ENCODE results near the gene PEX11G. TPM values are rescaled to one million over a fixed set of nuclear protein-coding genes. Genes with fewer than 3 reads are reported as not detected.

Gene PEX11G
- polyA plus RNA-seq, 1 donor from 2014 or later, result 1.3 TPM

DNA sequence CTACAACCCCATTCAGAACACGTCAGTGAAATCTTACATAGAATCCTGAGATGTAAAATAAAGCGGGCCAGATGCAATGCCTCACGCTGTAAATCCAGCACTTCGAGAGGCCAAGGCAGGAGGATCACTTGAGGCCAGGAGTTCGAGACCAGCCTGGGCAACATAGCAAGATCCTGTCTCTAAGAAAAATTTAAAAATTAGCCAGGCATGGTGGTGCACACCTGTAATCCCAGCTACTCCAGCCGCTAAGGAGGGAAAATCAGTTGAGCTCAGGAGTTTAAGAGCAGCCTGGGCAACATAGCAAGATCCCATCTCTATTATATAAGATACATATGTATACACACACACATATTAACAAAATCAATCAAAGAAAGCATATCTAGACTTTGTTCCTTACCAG, 41.2 kb downstream of the PEX11G start:
- Histone ChIP-seq H3K4me3 (ENCODE audit: low read length) (no peak overlapping the region), H3K27ac (ENCODE audit: low read length) (no peak overlapping the region), H3K36me3 (ENCODE audit: insufficient read depth, low read length) (peaks cover 13% of the 10 kb centered on the region), H4K20me1 (ENCODE audit: insufficient read depth) (no peaks in the 10 kb centered on the region), H3F3A (ENCODE audit: insufficient read depth, low read length, poor library complexity, severe bottlenecking) (no peaks in the 10 kb centered on the region), H3K9me2 (ENCODE audit: insufficient read depth, low read length) (no peaks in the 10 kb centered on the region), H3K27me3 (ENCODE audit: insufficient read depth, low read depth, low read length) (no peaks in the 10 kb centered on the region), H3K4me2 (ENCODE audit: low read length) (no peak overlapping the region), H2AFZ (ENCODE audit: low read depth, low read length) (no peak overlapping the region), H3K9ac (ENCODE audit: low read length) (no peak overlapping the region), H3K9me3 (ENCODE audit: low read length) (peaks cover 17% of the 10 kb centered on the region), H3K79me2 (replicated peaks; ENCODE audit: insufficient read depth, low read length) (no peaks in the 10 kb centered on the region)
- no peak for TF ChIP-seq TAF1 (IDR thresholded peaks at IDR 0.05; ENCODE audit: low read depth)
- TF ChIP-seq EP300 (conservative IDR thresholded peaks at IDR 0.05; ENCODE audit: poor library complexity, severe bottlenecking), result no peak
- TF ChIP-seq, protein P1, sequence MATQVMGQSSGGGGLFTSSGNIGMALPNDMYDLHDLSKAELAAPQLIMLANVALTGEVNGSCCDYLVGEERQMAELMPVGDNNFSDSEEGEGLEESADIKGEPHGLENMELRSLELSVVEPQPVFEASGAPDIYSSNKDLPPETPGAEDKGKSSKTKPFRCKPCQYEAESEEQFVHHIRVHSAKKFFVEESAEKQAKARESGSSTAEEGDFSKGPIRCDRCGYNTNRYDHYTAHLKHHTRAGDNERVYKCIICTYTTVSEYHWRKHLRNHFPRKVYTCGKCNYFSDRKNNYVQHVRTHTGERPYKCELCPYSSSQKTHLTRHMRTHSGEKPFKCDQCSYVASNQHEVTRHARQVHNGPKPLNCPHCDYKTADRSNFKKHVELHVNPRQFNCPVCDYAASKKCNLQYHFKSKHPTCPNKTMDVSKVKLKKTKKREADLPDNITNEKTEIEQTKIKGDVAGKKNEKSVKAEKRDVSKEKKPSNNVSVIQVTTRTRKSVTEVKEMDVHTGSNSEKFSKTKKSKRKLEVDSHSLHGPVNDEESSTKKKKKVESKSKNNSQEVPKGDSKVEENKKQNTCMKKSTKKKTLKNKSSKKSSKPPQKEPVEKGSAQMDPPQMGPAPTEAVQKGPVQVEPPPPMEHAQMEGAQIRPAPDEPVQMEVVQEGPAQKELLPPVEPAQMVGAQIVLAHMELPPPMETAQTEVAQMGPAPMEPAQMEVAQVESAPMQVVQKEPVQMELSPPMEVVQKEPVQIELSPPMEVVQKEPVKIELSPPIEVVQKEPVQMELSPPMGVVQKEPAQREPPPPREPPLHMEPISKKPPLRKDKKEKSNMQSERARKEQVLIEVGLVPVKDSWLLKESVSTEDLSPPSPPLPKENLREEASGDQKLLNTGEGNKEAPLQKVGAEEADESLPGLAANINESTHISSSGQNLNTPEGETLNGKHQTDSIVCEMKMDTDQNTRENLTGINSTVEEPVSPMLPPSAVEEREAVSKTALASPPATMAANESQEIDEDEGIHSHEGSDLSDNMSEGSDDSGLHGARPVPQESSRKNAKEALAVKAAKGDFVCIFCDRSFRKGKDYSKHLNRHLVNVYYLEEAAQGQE (IDR thresholded peaks at IDR 0.05; ENCODE audit: borderline replicate concordance), result no peak
- TF ChIP-seq POLR2AphosphoS5 (IDR thresholded peaks at IDR 0.05), result no peak

DNA sequence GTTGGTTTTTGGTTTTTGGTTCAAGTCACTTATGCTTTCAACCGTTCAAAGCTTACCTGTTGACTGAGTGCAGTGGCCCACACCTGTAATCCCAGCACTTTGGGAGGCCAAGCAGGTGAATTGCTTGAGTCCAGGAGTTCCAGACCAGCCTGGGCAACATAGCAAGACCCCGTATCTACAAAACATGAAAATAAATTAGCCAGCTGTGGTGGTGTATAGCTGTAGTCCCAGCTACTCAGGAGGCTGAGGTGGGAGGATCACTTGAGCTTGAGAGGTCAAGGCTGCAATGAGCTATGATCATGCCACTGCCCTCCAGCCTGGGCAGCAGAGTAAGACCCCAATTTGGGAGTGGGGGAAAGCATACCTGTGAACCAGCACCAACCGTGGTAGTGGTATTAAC, 43.7 kb downstream of the PEX11G start:
- no peak for TF ChIP-seq POLR2AphosphoS5 (IDR thresholded peaks at IDR 0.05)
- H3K36me3 ChIP-seq (ENCODE audit: insufficient read depth, low read length), result peaks cover 1% of the 10 kb centered on the region
- H3K27ac ChIP-seq (ENCODE audit: low read length), result no peak overlapping the region

DNA sequence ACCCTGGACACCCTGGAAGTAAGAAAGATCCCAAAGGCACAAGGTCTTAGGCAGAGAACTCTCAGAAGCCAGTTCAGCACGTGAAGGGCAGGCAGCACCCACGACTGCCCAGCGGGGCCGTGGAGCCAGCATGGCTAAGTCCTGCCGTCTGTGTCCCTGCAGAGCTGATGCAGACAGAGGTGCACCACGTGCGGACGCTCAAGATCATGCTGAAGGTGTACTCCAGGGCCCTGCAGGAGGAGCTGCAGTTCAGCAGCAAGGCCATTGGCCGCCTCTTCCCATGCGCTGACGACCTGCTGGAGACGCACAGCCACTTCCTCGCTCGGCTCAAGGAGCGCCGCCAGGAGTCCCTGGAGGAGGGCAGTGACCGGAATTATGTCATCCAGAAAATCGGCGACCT, 44.8 kb downstream of the PEX11G start:
- Histone ChIP-seq H3K27me3 (ENCODE audit: insufficient read depth, low read depth, low read length) (no peaks in the 10 kb centered on the region), H4K20me1 (ENCODE audit: insufficient read depth) (no peaks in the 10 kb centered on the region), H3K27ac (ENCODE audit: low read length) (no peak overlapping the region), H3K36me3 (ENCODE audit: insufficient read depth, low read length) (no peaks in the 10 kb centered on the region), H3K4me3 (ENCODE audit: low read length) (no peak overlapping the region), H3K9ac (ENCODE audit: low read length) (no peak overlapping the region), H3F3A (ENCODE audit: insufficient read depth, low read length, poor library complexity, severe bottlenecking) (no peaks in the 10 kb centered on the region), H3K9me3 (ENCODE audit: low read length) (no peaks in the 10 kb centered on the region), H3K4me2 (ENCODE audit: low read length) (no peak overlapping the region), H3K9me2 (ENCODE audit: insufficient read depth, low read length) (no peaks in the 10 kb centered on the region), H2AFZ (ENCODE audit: low read depth, low read length) (no peak overlapping the region), H3K79me2 (replicated peaks; ENCODE audit: insufficient read depth, low read length) (no peaks in the 10 kb centered on the region)
- TF ChIP-seq TAF1 (IDR thresholded peaks at IDR 0.05; ENCODE audit: low read depth) (no peak), EP300 (conservative IDR thresholded peaks at IDR 0.05; ENCODE audit: poor library complexity, severe bottlenecking) (no peak), SMC3 (conservative IDR thresholded peaks at IDR 0.05; ENCODE audit: poor library complexity) (no peak), POLR2AphosphoS5 (IDR thresholded peaks at IDR 0.05) (no peak), EZH2 (IDR thresholded peaks at IDR 0.05; ENCODE audit: borderline replicate concordance, insufficient read depth, low read length, poor library complexity, severe bottlenecking) (no peak), RAD21 (conservative IDR thresholded peaks at IDR 0.05) (no peak), MXI1 (conservative IDR thresholded peaks at IDR 0.05; ENCODE audit: poor library complexity, severe bottlenecking) (no peak)
- TF ChIP-seq, protein P1 (IDR thresholded peaks at IDR 0.05; ENCODE audit: borderline replicate concordance), result no peak
- TF ChIP-seq, protein P2, sequence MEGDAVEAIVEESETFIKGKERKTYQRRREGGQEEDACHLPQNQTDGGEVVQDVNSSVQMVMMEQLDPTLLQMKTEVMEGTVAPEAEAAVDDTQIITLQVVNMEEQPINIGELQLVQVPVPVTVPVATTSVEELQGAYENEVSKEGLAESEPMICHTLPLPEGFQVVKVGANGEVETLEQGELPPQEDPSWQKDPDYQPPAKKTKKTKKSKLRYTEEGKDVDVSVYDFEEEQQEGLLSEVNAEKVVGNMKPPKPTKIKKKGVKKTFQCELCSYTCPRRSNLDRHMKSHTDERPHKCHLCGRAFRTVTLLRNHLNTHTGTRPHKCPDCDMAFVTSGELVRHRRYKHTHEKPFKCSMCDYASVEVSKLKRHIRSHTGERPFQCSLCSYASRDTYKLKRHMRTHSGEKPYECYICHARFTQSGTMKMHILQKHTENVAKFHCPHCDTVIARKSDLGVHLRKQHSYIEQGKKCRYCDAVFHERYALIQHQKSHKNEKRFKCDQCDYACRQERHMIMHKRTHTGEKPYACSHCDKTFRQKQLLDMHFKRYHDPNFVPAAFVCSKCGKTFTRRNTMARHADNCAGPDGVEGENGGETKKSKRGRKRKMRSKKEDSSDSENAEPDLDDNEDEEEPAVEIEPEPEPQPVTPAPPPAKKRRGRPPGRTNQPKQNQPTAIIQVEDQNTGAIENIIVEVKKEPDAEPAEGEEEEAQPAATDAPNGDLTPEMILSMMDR (IDR thresholded peaks at IDR 0.05; ENCODE audit: poor library complexity, severe bottlenecking), result no peak

More for the DNA sequence above, 43.7 kb downstream of the PEX11G start:
- no peak overlapping the region for H2AFZ ChIP-seq (ENCODE audit: low read depth, low read length)
- H3K4me2 ChIP-seq (ENCODE audit: low read length), result no peak overlapping the region
- H4K20me1 ChIP-seq (ENCODE audit: insufficient read depth), result no peaks in the 10 kb centered on the region
- H3K9me2 ChIP-seq (ENCODE audit: insufficient read depth, low read length), result no peaks in the 10 kb centered on the region
- no peak overlapping the region for H3K9ac ChIP-seq (ENCODE audit: low read length)
- no peaks in the 10 kb centered on the region for H3F3A ChIP-seq (ENCODE audit: insufficient read depth, low read length, poor library complexity, severe bottlenecking)
- no peaks in the 10 kb centered on the region for H3K27me3 ChIP-seq (ENCODE audit: insufficient read depth, low read depth, low read length)
- H3K4me3 ChIP-seq (ENCODE audit: low read length), result no peak overlapping the region
- H3K9me3 ChIP-seq (ENCODE audit: low read length), result peaks cover under 1% of the 10 kb centered on the region
- H3K79me2 ChIP-seq (replicated peaks; ENCODE audit: insufficient read depth, low read length), result no peaks in the 10 kb centered on the region
